Measurements from ENCODE around the gene PTK6. TPM values are rescaled to one million over a fixed set of nuclear protein-coding genes. Genes with fewer than 3 reads are reported as not detected.

PTK6 gene
- total RNA-seq, 2 donors from 2014 or later, result 0.22 TPM; not detected in 1

GRCh38 chr20:63578224-63579016 is 41.2 kb upstream of the PTK6 start:
- no peaks in the 10 kb centered on the region for H3K4me1 ChIP-seq (ENCODE audit: control insufficient read depth, insufficient read depth, low read length)
- H3K4me3 Mint-ChIP-seq, result no peak overlapping the region
- WGBS, 2 experiments (ENCODE audit: insufficient coverage in 1 of 2, insufficient read length in 1 of 2), result 93 to 95% methylated on average over 16 to 24 of the region's 26 CpGs
- DNase-seq, result no peak
- TF ChIP-seq CTCF (conservative IDR thresholded peaks at IDR 0.05), result no peak
- no peaks in the 10 kb centered on the region for H3K9me3 ChIP-seq (ENCODE audit: control insufficient read depth, low read length)
- H3K4me1 Mint-ChIP-seq, result no peaks in the 10 kb centered on the region
- no peak overlapping the region for H3K4me3 ChIP-seq (ENCODE audit: low read length)
- no peaks in the 10 kb centered on the region for H3K36me3 ChIP-seq (ENCODE audit: control insufficient read depth, insufficient read depth, low read length)
- H3K27me3 Mint-ChIP-seq (ENCODE audit: insufficient read depth), result no peaks in the 10 kb centered on the region
- no peak overlapping the region for H3K9ac ChIP-seq (ENCODE audit: extremely low read depth, low read length, poor library complexity, severe bottlenecking)
- no peaks in the 10 kb centered on the region for H3K36me3 Mint-ChIP-seq (ENCODE audit: low read depth)
- no peaks in the 10 kb centered on the region for H3K9me3 Mint-ChIP-seq
- no peak overlapping the region for H3K27ac Mint-ChIP-seq
- H3K27me3 ChIP-seq (ENCODE audit: control insufficient read depth, insufficient read depth, low read length, poor library complexity, severe bottlenecking), result no peaks in the 10 kb centered on the region
- no peak overlapping the region for H3K27ac ChIP-seq (ENCODE audit: low read depth, low read length)

- no peaks in the 10 kb centered on the region for H3K4me1 Mint-ChIP-seq
- Histone ChIP-seq H3K9me3 (ENCODE audit: control insufficient read depth, low read length) (no peaks in the 10 kb centered on the region), H3K9ac (ENCODE audit: extremely low read depth, low read length, poor library complexity, severe bottlenecking) (no peak overlapping the region), H3K4me1 (ENCODE audit: control insufficient read depth, insufficient read depth, low read length) (no peaks in the 10 kb centered on the region), H3K27ac (ENCODE audit: low read depth, low read length) (no peak overlapping the region), H3K36me3 (ENCODE audit: control insufficient read depth, insufficient read depth, low read length) (no peaks in the 10 kb centered on the region), H3K27me3 (ENCODE audit: control insufficient read depth, insufficient read depth, low read length, poor library complexity, severe bottlenecking) (no peaks in the 10 kb centered on the region), H3K4me3 (ENCODE audit: low read length) (no peak overlapping the region)
- H3K4me3 Mint-ChIP-seq, result no peak overlapping the region
- H3K27ac Mint-ChIP-seq, result no peak overlapping the region
- no peak for DNase-seq
- no peaks in the 10 kb centered on the region for H3K9me3 Mint-ChIP-seq
- no peak for TF ChIP-seq CTCF (conservative IDR thresholded peaks at IDR 0.05)
- H3K27me3 Mint-ChIP-seq (ENCODE audit: insufficient read depth), result no peaks in the 10 kb centered on the region
- WGBS, 2 experiments (ENCODE audit: insufficient coverage in 1 of 2, insufficient read length in 1 of 2), result 92 to 93% methylated on average over 15 to 19 of the region's 19 CpGs
- no peaks in the 10 kb centered on the region for H3K36me3 Mint-ChIP-seq (ENCODE audit: low read depth)
Measured at GRCh38 chr20:63577317-63577894, 40.2 kb upstream of the PTK6 start.

- Mint-ChIP-seq H3K4me1 (no peaks in the 10 kb centered on the region), H3K27me3 (ENCODE audit: insufficient read depth) (no peaks in the 10 kb centered on the region), H3K4me3 (no peak overlapping the region), H3K27ac (no peak overlapping the region), H3K9me3 (no peaks in the 10 kb centered on the region), H3K36me3 (ENCODE audit: low read depth) (no peaks in the 10 kb centered on the region)
- no peaks in the 10 kb centered on the region for H3K36me3 ChIP-seq (ENCODE audit: control insufficient read depth, insufficient read depth, low read length)
- TF ChIP-seq CTCF (conservative IDR thresholded peaks at IDR 0.05), result no peak
- H3K9me3 ChIP-seq (ENCODE audit: control insufficient read depth, low read length), result no peaks in the 10 kb centered on the region
- no peak for DNase-seq
- no peaks in the 10 kb centered on the region for H3K27me3 ChIP-seq (ENCODE audit: control insufficient read depth, insufficient read depth, low read length, poor library complexity, severe bottlenecking)
- no peak overlapping the region for H3K27ac ChIP-seq (ENCODE audit: low read depth, low read length)
- H3K4me3 ChIP-seq (ENCODE audit: low read length), result no peak overlapping the region
- 88 to 94% methylated on average over 2 to 5 of the region's 7 CpGs for WGBS, 2 experiments (ENCODE audit: insufficient coverage in 1 of 2, insufficient read length in 1 of 2)
- H3K4me1 ChIP-seq (ENCODE audit: control insufficient read depth, insufficient read depth, low read length), result no peaks in the 10 kb centered on the region
- H3K9ac ChIP-seq (ENCODE audit: extremely low read depth, low read length, poor library complexity, severe bottlenecking), result no peak overlapping the region
Measured at GRCh38 chr20:63576311-63576710, 39.1 kb upstream of the PTK6 start.

Data from endodermal cell (in vitro differentiated cells).